Hematopoietic multipotent progenitor cell treated with erythropoietin and hydrocortisone succinate and interleukin-3 and kit ligand, for 8 days (in vitro differentiated cells): ENCODE measurements around the gene ZMIZ1.

ENCODE experiments used
- DNase-seq: peaks from one replicate; pipeline ENCODE4 v3.0.0-alpha.2; 2015

ZMIZ1 gene

GRCh38 chr10:79349072-79349491 lies 280.3 kb downstream of the ZMIZ1 start:
- DNase-seq: no peak

GRCh38 chr10:79349766-79350406 lies 281.1 kb downstream of the ZMIZ1 start:
- no peak for DNase-seq

- DNase-seq: no peak
Observed at GRCh38 chr10:79350407-79351154, 281.8 kb downstream of the ZMIZ1 start.

- DNase-seq: no peak
Observed at GRCh38 chr10:79351332-79351731, 282.6 kb downstream of the ZMIZ1 start.

GRCh38 chr10:79352035-79352877 lies 283.5 kb downstream of the ZMIZ1 start:
- DNase-seq: no peak

GRCh38 chr10:79353000-79353406 lies 284.2 kb downstream of the ZMIZ1 start:
- no peak for DNase-seq

- no peak for DNase-seq
Observed at GRCh38 chr10:79353726-79354125, 285.0 kb downstream of the ZMIZ1 start.

GRCh38 chr10:79354141-79354540 lies 285.4 kb downstream of the ZMIZ1 start:
- DNase-seq: no peak

- DNase-seq: no peak
Observed at GRCh38 chr10:79354615-79355014, 285.8 kb downstream of the ZMIZ1 start.

GRCh38 chr10:79355420-79356017 lies 286.8 kb downstream of the ZMIZ1 start:
- no peak for DNase-seq

GRCh38 chr10:79356104-79356503 lies 287.3 kb downstream of the ZMIZ1 start:
- DNase-seq: peak; percentile 24

GRCh38 chr10:79357180-79357579 lies 288.4 kb downstream of the ZMIZ1 start:
- DNase-seq: no peak

GRCh38 chr10:79358811-79359210 lies 290.0 kb downstream of the ZMIZ1 start:
- no peak for DNase-seq

- no peak for DNase-seq
Observed at GRCh38 chr10:79359816-79360498, 291.2 kb downstream of the ZMIZ1 start.

GRCh38 chr10:79360499-79361342 lies 292.0 kb downstream of the ZMIZ1 start:
- no peak for DNase-seq

GRCh38 chr10:79361726-79362397 lies 293.1 kb downstream of the ZMIZ1 start:
- DNase-seq: no peak
